HEK293 (cell line): Measurements from ENCODE around the gene GRIK4.

ENCODE experiments used
- CTCF ChIA-PET: fragments of 350-600 bp; formaldehyde crosslinking; extraction: SDS; loops from one replicate; lab custom pipeline; 2021; ENCODE audit warnings: antibody characterized with exemption; lab: Yijun Ruan, JAX
- POLR2A ChIA-PET: fragments of 300-600 bp; formaldehyde crosslinking; extraction: SDS; loops from one replicate; lab custom pipeline; 2020; ENCODE audit warnings: antibody characterized with exemption, inconsistent platforms; lab: Yijun Ruan, JAX
- H3K27ac ChIP-seq: fragments of 200-500 bp; sonication (Bioruptor generic); 2 replicates; pipeline ENCODE4 v1.5.1; 2014; ENCODE audit warnings: low read depth, low read length, control low read depth, inconsistent platforms; ENCODE audit errors: extremely low read depth
- H3K36me3 ChIP-seq, 2 experiments: fragments of 200-500 bp in 1 of 2; sonication (Bioruptor generic) in 1 of 2; 1 replicate in 1 of 2; 2 replicates in 1 of 2; pipeline ENCODE4 v1.5.1; 2014 to 2017; ENCODE audit warnings: inconsistent platforms in 2 of 2, low read length in 2 of 2; ENCODE audit not compliant: control insufficient read depth in 2 of 2, insufficient read depth in 1 of 2
- H3K4me1 ChIP-seq: fragments of 200-500 bp; sonication (Bioruptor generic); 2 replicates; pipeline ENCODE4 v1.5.1; 2014; ENCODE audit warnings: mild to moderate bottlenecking, low read length, inconsistent platforms; ENCODE audit not compliant: control insufficient read depth, insufficient read depth
- H3K4me3 ChIP-seq: 2 replicates; pipeline ENCODE4 v1.5.1; 2011; ENCODE audit warnings: low read depth, mild to moderate bottlenecking, control low read depth, low read length, moderate library complexity
- H3K9me3 ChIP-seq: fragments of 200-500 bp; sonication (Bioruptor generic); 2 replicates; pipeline ENCODE4 v1.5.1; 2014; ENCODE audit warnings: low read depth, low read length, inconsistent platforms; ENCODE audit not compliant: control insufficient read depth, insufficient read depth
- BCL11B ChIP-seq: fragments of 450-650 bp; formaldehyde crosslinking; IDR thresholded peaks from 2 replicates; pipeline ENCODE4 v1.5.1; 2016; ENCODE audit warnings: low read depth, missing biosample characterization, missing genetic modification characterization
- GFI1B ChIP-seq: fragments of 450-650 bp; formaldehyde crosslinking; IDR thresholded peaks from 2 replicates; pipeline ENCODE4 v1.5.1; 2016; ENCODE audit warnings: missing biosample characterization, missing genetic modification characterization
- GLIS1 ChIP-seq: fragments of 450-650 bp; formaldehyde crosslinking; IDR thresholded peaks from 2 replicates; pipeline ENCODE4 v1.5.1; 2016; ENCODE audit warnings: missing biosample characterization, missing genetic modification characterization
- HOXD13 ChIP-seq: sonication (generic); formaldehyde crosslinking; IDR thresholded peaks from 2 replicates; pipeline ENCODE4 v1.8.0; 2022; ENCODE audit warnings: missing genetic modification reagents, borderline replicate concordance
- REPIN1 ChIP-seq: fragments of 450-650 bp; formaldehyde crosslinking; IDR thresholded peaks from 2 replicates; pipeline ENCODE4 v1.5.1; 2017; ENCODE audit warnings: missing biosample characterization, missing genetic modification characterization, low read depth
- SCRT1 ChIP-seq: fragments of 450-650 bp; formaldehyde crosslinking; IDR thresholded peaks from 2 replicates; pipeline ENCODE4 v1.5.1; 2016; ENCODE audit warnings: missing biosample characterization, missing genetic modification characterization, borderline replicate concordance
- SP2 ChIP-seq: fragments of 450-650 bp; formaldehyde crosslinking; IDR thresholded peaks from 2 replicates; pipeline ENCODE4 v1.5.1; 2016; ENCODE audit warnings: missing biosample characterization, missing genetic modification characterization
- SP3 ChIP-seq: fragments of 450-650 bp; formaldehyde crosslinking; IDR thresholded peaks from 2 replicates; pipeline ENCODE4 v1.5.1; 2016; ENCODE audit warnings: missing biosample characterization, missing genetic modification characterization
- TRIM28 ChIP-seq: IDR thresholded peaks from 2 replicates; pipeline ENCODE4 v1.6.1; 2011; ENCODE audit warnings: low read length, control low read depth, borderline replicate concordance
- ZBTB17 ChIP-seq: fragments of 450-650 bp; formaldehyde crosslinking; IDR thresholded peaks from 2 replicates; pipeline ENCODE4 v1.5.1; 2016; ENCODE audit warnings: missing biosample characterization, missing genetic modification characterization
- ZNF155 ChIP-seq: fragments of 450-650 bp; formaldehyde crosslinking; IDR thresholded peaks from 2 replicates; pipeline ENCODE4 v1.5.1; 2016; ENCODE audit warnings: missing biosample characterization, missing genetic modification characterization
- ZNF169 ChIP-seq: fragments of 450-650 bp; formaldehyde crosslinking; IDR thresholded peaks from 2 replicates; pipeline ENCODE4 v1.5.1; 2016; ENCODE audit warnings: missing biosample characterization, missing genetic modification characterization
- ZNF23 ChIP-seq: fragments of 450-650 bp; formaldehyde crosslinking; IDR thresholded peaks from 2 replicates; pipeline ENCODE4 v1.5.1; 2016; ENCODE audit warnings: missing biosample characterization, missing genetic modification characterization, borderline replicate concordance
- ZNF24 ChIP-seq: fragments of 450-650 bp; formaldehyde crosslinking; IDR thresholded peaks from 2 replicates; pipeline ENCODE4 v1.5.1; 2016; ENCODE audit warnings: missing biosample characterization, missing genetic modification characterization
- ZNF366 ChIP-seq: fragments of 450-650 bp; formaldehyde crosslinking; conservative IDR thresholded peaks from 2 replicates; pipeline ENCODE4 v1.5.1; 2016; ENCODE audit warnings: missing biosample characterization, missing genetic modification characterization
- ZNF664 ChIP-seq: fragments of 450-650 bp; formaldehyde crosslinking; IDR thresholded peaks from 2 replicates; pipeline ENCODE4 v1.5.1; 2016; ENCODE audit warnings: missing biosample characterization, missing genetic modification characterization
- ZNF707 ChIP-seq: fragments of 450-650 bp; formaldehyde crosslinking; IDR thresholded peaks from 2 replicates; pipeline ENCODE4 v1.5.1; 2016; ENCODE audit warnings: missing biosample characterization, missing genetic modification characterization
- ZNF768 ChIP-seq: fragments of 450-650 bp; formaldehyde crosslinking; IDR thresholded peaks from 2 replicates; pipeline ENCODE4 v1.5.1; 2018; ENCODE audit warnings: missing biosample characterization, mild to moderate bottlenecking, missing genetic modification characterization
- TF ChIP-seq, protein P1 (sequence below): fragments of 450-650 bp; formaldehyde crosslinking; IDR thresholded peaks from 2 replicates; pipeline ENCODE4 v1.5.1; 2016; ENCODE audit warnings: missing biosample characterization, missing genetic modification characterization, low read depth
- TF ChIP-seq, protein P2 (sequence below): fragments of 450-650 bp; formaldehyde crosslinking; IDR thresholded peaks from 2 replicates; pipeline ENCODE4 v1.5.1; 2016; ENCODE audit warnings: missing biosample characterization, missing genetic modification characterization, borderline replicate concordance
- TF ChIP-seq, protein P3 (sequence below): fragments of 450-650 bp; formaldehyde crosslinking; IDR thresholded peaks from 2 replicates; pipeline ENCODE4 v1.5.1; 2016; ENCODE audit warnings: missing biosample characterization, missing genetic modification characterization
- TF ChIP-seq, protein P4 (sequence below): fragments of 450-650 bp; formaldehyde crosslinking; IDR thresholded peaks from 2 replicates; pipeline ENCODE4 v1.5.1; 2016; ENCODE audit warnings: missing biosample characterization, missing genetic modification characterization

The GRIK4 gene

DNA sequence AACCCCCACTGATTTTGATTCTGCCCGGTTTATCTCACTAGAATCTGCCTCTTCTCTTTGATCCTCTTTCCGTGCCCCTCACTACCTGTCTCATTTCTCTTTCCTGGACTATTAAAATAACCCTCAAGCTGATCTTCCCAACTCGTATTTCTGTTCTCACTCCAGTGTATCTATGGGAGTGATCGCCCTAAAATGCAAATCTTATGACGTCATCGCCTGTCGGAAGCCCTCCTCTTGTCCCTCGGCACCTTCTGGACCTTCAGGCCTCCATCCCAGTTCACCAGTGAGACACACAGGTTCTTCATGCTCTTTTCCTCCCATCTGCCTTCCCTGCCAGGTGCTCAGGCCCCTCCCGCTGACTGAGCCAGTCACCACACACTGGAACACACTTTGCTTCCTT lies 277.8 kb downstream of the GRIK4 start:
- Histone ChIP-seq H3K36me3 (no peaks in the 10 kb centered on the region), H3K4me3 (no peak overlapping the region), H3K4me1 (no peaks in the 10 kb centered on the region), H3K9me3 (no peaks in the 10 kb centered on the region), H3K27ac (no peak overlapping the region)
- no peak for TF ChIP-seq SP2 (tag by site-specific recombination)
- TF ChIP-seq, protein P1, sequence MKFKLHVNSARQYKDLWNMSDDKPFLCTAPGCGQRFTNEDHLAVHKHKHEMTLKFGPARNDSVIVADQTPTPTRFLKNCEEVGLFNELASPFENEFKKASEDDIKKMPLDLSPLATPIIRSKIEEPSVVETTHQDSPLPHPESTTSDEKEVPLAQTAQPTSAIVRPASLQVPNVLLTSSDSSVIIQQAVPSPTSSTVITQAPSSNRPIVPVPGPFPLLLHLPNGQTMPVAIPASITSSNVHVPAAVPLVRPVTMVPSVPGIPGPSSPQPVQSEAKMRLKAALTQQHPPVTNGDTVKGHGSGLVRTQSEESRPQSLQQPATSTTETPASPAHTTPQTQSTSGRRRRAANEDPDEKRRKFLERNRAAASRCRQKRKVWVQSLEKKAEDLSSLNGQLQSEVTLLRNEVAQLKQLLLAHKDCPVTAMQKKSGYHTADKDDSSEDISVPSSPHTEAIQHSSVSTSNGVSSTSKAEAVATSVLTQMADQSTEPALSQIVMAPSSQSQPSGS = peak; percentile 49; the same call in 1 of the 2 replicates
- POLR2A ChIA-PET = no interaction called here
- CTCF ChIA-PET = no interaction called here

DNA sequence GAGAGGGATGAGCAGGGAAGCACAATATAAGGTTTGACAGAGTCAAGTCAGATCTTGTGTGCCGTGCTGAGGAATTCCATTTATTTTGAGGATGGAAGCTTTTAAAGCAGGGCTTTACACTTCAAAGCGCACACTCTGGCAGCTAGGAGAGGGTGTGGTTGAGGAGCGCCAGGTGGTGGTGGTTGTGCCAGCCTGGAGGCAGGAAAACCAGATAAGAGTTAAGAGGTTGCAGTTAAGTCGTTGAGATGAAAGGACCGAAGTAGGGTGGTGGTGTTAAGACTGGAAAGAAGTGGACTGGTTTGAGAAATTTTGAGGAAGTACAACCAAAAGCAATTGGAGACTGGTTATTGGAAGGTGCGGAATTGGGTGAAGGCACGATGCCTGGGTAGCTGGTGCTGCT lies 280.8 kb downstream of the GRIK4 start:
- no peak overlapping the region for H3K4me3 ChIP-seq
- no peak for TF ChIP-seq ZNF768 (tag by site-specific recombination)
- no peak for TF ChIP-seq ZNF155 (tag by site-specific recombination)
- TF ChIP-seq GFI1B (tag by site-specific recombination) = no peak
- no peak for TF ChIP-seq ZNF664 (tag by site-specific recombination)
- TF ChIP-seq ZNF24 (tag by site-specific recombination) = no peak
- TF ChIP-seq ZNF366 = no peak
- no peak for TF ChIP-seq SCRT1
- TF ChIP-seq, protein P2, sequence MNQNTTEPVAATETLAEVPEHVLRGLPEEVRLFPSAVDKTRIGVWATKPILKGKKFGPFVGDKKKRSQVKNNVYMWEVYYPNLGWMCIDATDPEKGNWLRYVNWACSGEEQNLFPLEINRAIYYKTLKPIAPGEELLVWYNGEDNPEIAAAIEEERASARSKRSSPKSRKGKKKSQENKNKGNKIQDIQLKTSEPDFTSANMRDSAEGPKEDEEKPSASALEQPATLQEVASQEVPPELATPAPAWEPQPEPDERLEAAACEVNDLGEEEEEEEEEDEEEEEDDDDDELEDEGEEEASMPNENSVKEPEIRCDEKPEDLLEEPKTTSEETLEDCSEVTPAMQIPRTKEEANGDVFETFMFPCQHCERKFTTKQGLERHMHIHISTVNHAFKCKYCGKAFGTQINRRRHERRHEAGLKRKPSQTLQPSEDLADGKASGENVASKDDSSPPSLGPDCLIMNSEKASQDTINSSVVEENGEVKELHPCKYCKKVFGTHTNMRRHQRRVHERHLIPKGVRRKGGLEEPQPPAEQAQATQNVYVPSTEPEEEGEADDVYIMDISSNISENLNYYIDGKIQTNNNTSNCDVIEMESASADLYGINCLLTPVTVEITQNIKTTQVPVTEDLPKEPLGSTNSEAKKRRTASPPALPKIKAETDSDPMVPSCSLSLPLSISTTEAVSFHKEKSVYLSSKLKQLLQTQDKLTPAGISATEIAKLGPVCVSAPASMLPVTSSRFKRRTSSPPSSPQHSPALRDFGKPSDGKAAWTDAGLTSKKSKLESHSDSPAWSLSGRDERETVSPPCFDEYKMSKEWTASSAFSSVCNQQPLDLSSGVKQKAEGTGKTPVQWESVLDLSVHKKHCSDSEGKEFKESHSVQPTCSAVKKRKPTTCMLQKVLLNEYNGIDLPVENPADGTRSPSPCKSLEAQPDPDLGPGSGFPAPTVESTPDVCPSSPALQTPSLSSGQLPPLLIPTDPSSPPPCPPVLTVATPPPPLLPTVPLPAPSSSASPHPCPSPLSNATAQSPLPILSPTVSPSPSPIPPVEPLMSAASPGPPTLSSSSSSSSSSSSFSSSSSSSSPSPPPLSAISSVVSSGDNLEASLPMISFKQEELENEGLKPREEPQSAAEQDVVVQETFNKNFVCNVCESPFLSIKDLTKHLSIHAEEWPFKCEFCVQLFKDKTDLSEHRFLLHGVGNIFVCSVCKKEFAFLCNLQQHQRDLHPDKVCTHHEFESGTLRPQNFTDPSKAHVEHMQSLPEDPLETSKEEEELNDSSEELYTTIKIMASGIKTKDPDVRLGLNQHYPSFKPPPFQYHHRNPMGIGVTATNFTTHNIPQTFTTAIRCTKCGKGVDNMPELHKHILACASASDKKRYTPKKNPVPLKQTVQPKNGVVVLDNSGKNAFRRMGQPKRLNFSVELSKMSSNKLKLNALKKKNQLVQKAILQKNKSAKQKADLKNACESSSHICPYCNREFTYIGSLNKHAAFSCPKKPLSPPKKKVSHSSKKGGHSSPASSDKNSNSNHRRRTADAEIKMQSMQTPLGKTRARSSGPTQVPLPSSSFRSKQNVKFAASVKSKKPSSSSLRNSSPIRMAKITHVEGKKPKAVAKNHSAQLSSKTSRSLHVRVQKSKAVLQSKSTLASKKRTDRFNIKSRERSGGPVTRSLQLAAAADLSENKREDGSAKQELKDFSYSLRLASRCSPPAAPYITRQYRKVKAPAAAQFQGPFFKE (tag by site-specific recombination) = no peak
- TF ChIP-seq GLIS1 (tag by site-specific recombination) = no peak
- TF ChIP-seq, protein P3, sequence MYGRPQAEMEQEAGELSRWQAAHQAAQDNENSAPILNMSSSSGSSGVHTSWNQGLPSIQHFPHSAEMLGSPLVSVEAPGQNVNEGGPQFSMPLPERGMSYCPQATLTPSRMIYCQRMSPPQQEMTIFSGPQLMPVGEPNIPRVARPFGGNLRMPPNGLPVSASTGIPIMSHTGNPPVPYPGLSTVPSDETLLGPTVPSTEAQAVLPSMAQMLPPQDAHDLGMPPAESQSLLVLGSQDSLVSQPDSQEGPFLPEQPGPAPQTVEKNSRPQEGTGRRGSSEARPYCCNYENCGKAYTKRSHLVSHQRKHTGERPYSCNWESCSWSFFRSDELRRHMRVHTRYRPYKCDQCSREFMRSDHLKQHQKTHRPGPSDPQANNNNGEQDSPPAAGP (tag by site-specific recombination) = no peak
- no peak for TF ChIP-seq REPIN1
- TF ChIP-seq, protein P4, sequence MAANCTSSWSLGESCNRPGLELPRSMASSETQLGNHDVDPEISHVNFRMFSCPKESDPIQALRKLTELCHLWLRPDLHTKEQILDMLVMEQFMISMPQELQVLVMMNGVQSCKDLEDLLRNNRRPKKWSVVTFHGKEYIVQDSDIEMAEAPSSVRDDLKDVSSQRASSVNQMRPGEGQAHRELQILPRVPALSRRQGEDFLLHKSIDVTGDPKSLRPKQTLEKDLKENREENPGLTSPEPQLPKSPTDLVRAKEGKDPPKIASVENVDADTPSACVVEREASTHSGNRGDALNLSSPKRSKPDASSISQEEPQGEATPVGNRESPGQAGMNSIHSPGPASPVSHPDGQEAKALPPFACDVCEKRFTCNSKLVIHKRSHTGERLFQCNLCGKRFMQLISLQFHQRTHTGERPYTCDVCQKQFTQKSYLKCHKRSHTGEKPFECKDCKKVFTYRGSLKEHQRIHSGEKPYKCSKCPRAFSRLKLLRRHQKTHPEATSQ (tag by site-specific recombination) = no peak
- no peak for TF ChIP-seq BCL11B
- no peak for TF ChIP-seq HOXD13
- TF ChIP-seq TRIM28 = no peak
- no peak for TF ChIP-seq SP3 (tag by site-specific recombination)
- TF ChIP-seq ZBTB17 (tag by site-specific recombination) = no peak
- TF ChIP-seq ZNF169 (tag by site-specific recombination) = no peak
- no peak for TF ChIP-seq ZNF23 (tag by site-specific recombination)
- no peak for TF ChIP-seq ZNF707
- no peaks in the 10 kb centered on the region for H3K4me1 ChIP-seq
- H3K9me3 ChIP-seq = no peaks in the 10 kb centered on the region
- H3K27ac ChIP-seq = no peak overlapping the region
- H3K36me3 ChIP-seq = no peaks in the 10 kb centered on the region
- ChIA-PET POLR2A (no interaction called here), CTCF (interaction anchor here (0.6 kb wide), 1 partner anchor 9 kb away, joined by 3 read pairs; no protein-coding TSS in a partner anchor)
